Iris pigment epithelial cell (primary cell): ENCODE data around the gene CSNK1A1.
"Not testable (repeated sequence)": the region's sequence is repeated elsewhere in the genome, so short reads cannot be mapped to it uniquely, and the experiment has no call there.

ENCODE experiments used
- DNase-seq: peaks from one replicate; pipeline ENCODE4 v3.0.0-alpha.2; 2011; ENCODE audit warnings: low read depth

CSNK1A1 gene

DNA sequence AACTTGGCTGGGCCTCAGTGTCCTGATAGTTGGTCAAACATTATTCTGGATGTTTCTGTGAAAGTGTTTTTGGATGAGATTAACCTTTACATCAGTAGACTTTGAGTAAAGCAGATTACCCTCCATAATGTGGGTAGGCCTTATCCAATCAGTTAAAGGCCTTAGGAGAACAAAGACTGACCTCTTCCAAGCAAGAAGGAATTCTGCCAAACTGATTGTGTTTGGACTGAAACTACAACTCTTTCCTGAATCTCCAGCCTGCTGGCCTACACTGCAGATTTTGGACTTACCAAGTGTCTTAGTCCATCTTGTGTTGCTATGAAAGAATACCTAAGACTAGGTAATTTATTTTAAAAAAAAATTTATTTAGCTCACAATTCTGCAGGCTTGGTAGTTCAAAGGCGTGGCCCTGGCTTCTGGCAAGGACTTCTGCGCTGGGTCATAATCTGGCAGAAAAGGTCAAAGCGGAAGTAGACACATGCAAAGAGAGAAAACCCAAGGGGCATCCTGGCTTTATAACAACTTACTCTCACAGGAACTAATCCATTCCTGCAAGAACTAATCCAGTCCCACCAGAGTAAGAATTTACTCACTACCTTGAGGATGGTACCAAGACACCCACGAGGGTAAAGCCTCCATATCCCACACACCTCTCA is 21.5 kb upstream of the CSNK1A1 start:
- DNase-seq, result no peak

DNA sequence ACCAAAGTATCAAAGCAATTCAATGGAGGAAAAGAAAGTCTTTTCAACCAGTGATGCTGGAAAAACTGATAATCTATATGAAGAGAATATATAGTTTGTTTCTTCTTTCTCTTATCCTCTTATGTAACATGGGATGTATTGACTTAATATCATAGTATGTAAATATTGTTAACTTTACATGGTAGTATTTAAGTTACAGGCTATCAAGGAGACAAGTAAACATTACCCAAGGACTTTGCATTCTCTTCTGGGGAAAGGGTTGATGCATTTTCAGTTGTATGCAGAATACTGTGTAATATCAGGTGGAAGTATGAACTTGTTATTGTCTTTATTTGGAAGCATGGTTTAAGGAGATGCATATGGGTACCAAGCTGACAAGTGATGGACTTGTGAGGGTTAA is 20.9 kb upstream of the CSNK1A1 start:
- DNase-seq, result no peak

DNA sequence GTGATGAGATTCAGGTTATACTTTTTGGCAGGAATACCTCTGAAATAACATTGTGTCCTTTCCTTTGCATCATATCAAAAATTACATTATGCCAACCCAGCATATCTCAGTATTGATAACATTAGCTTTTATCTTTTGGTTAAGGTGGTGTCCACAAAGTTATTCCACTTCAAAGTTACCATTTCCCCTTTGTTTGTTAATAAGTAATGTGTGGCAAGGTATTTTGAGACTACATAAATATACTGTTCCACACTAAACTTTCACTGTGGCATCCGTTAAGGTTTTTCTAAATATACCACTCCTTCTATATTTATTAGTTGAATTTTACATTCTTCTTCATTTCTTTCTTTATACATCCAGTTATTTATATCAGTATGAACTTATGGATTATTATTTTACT is 16.0 kb upstream of the CSNK1A1 start:
- no peak for DNase-seq

DNA sequence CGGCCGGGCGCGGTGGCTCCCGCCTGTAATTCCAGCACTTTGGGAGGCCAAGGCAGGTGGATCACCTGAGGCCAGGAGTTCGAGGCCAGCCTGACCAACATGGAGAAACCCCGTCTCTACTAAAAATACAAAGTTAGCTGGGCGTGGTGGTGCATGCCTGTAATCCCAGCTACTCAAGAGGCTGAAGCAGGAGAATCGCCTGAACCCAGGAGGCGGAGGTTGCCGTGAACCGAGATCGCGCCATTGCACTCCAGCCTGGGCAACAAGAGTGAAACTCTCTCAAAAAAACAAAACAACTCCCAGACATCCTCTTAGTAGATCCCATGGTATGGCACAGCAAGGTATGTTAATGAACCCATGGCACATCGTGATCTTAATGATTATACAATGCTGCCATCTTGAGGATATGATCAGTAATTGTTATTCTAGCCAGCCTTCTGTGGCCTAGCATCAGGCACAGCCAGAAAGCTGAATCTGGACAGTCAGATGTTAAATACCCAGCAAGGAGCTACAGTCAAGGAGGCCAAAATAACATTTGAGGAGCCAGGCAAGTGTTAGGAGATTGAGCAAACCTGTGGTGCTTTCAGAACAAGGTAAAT is 13.4 kb upstream of the CSNK1A1 start:
- peak; percentile 81 for DNase-seq

DNA sequence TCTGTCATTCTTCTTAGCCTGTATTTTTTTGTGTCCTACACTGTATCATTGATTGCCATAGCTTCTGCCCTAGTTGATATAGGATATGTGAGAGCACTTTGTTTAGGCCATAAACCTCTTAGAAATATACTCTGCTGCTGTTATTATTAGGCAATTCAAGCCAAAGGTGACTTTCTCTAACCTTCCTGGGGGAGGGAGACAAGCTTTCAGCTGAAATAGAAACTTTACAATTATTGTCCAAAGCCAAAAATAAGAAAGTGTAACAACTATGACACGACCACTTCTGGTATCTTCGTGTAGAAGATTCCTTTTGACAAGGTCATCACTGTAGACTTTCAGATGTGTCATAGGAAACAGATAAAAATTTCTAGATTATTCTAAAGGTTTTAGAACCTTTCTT is 12.2 kb upstream of the CSNK1A1 start:
- DNase-seq, result peak; percentile 54

DNA sequence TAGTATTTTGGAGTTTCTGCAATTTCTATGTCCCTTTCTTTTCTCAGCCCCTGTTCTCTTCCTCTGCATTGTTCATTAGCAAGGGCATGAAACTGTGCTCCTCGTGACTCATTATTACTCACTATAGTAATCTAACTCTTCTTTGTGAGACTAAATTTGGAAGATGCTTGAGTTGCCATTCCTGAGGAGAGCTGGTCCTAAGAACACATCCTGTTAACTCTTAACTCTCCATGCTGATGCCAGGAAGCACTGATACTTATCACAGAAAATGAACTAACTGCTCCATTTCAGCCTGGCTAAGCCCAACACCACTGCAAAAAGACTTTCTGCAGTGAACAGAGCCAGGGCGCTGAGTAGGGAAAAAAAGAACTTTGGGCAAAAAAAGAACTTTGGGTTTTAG is 10.6 kb upstream of the CSNK1A1 start:
- DNase-seq, result peak; percentile 96

DNA sequence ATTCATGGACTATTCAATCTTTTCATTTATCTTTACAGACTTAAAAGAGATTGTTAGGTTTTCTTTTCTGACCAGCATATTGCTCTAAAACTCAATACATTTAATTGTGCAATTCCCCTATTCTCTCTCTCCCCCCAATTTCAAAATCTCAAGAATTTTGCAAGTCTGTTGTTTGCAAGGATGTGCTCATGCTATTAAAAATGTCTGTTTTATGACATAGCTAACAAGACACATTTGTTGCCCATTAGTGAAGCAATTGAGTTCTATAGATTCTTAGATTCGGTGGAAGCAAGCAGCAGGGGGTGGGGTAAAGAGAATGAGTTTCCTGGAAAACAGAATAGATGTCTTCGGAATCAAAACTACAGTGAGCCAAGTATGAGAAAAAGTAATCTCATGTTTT is 8.5 kb upstream of the CSNK1A1 start:
- peak; percentile 67 for DNase-seq

DNA sequence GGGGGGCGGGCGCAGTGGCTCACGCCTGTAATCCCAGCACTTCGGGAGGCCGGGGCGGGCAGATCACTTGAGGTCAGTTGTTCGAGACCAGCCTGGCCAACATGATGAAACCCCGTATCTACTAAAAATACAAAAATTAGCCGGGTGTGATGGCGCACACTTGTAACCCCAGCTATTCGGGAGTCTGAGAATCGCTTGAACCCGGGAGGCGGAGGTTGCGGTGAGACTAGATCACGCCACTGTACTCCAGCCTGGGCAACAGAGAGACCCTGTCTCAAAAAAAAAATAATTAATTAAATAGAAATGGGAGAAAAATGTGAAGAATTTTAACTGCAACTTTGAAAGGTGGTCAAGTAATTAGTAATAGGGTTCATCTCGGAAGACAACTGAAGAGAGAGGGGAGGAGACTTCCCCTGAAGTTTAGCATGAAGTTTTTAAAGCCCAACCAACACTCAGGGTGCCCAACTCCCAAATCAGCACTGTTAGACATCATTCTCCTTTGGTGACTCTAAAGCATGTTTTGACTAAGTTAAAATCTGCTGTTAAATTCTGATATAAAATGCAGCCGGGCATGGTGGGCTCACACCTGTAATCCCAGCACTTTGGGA is 1.4 kb upstream of the CSNK1A1 start:
- no peak for DNase-seq

DNA sequence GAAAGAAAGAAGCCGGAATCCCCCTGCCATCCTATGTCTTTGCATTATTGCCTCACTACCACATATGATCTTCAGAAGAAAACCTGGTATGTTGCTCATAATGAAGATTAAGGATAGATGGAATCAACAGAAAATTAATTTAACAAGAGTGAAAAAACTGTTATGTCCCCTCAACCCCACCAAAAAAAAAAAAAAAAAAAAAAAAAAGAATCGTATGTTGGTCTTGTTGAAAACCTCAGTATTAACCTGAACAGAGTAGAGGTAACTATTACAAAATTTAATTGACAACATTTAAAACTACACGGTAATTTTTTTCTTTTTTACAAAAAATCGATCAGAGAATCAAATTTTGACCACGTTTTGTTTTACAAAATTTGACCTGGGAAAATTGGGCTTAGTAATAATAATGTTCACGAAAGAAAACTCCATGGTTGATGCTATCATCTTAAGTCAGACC is 827 bp upstream of the CSNK1A1 start:
- no peak for DNase-seq

DNA sequence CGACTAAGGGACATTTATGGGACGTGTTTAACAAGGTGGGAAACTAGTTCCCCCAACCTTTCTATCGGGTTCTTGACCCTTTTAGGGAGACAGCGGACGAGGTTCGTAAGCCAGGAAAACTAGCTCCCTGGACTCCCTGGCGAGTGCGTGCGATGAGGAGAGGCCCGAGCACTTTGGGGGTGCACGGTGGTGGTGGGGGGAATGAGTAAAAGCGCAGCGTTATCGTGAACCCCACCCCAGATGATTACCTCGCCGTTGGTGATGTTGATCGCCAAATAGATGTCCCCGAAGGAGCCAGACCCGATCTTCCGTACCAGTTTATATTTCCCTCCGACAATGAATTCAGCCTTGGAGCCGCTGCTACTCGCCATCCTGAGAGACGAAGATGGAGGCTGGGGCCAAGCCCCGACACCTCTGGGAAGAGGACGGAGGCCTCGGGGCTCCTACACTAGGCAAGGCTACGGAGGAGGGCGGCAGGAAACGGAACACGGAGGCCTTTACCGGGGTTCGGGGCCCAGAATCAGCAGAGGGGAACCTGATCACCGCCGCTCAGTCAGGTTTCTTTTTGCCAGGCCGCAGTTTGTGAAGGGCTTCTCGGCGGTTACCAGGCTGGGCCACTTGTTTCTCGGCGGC is 529 bp downstream of the CSNK1A1 start:
- DNase-seq, result no peak

DNA sequence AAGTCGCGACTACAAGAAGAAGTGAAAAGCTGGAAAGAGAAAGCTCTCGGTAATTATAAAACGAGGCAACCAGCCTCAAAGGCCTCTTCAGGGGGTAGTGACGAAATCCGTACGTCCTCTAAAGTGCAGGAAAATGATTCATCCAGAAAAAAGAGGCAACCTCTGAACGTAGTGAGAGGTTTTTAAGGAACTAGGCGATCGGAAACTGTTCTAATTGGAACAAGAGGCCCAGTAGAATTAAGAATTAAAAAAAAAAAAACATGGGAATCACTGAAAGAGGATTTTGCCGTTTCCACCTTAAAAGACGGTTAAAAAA is 1.0 kb downstream of the CSNK1A1 start:
- DNase-seq, result peak; percentile 81

DNA sequence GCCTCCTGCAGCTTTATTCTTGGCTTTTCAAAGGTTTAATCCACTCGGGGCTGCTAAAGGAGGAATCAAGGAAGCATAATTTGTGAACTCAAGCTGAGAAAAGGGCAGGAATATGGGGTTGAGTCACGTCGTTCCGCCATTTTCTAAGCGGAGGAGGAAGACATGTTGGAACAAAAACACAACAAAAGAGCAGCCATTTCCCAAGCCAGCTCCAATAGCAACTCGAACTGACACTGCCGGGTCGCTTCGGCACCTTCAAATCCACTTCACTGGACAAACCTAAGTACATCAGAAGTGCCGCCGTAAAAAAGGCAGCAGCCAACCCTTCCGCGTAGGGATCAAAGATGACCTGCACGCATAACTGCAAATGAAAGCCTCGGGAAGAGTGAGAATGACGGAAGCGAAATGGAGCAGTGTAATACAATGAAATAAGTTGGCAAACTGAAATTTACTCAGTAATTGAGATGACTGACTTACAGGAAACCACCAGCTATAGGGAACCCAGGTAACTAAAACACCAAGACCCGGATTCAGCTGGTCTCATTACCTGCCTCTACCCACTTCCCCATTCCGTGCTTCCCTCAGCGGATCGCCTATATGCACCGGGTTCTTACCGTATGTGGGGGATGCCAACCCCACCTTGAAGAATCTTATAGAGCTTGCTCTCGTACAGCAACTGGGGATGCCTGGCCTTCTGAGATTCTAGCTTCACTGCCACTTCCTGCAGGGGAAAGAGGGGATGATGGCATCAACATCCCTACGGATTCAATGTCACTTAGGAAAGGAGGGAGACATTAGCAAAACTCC is 1.6 kb downstream of the CSNK1A1 start:
- DNase-seq, result peak; percentile 59

DNA sequence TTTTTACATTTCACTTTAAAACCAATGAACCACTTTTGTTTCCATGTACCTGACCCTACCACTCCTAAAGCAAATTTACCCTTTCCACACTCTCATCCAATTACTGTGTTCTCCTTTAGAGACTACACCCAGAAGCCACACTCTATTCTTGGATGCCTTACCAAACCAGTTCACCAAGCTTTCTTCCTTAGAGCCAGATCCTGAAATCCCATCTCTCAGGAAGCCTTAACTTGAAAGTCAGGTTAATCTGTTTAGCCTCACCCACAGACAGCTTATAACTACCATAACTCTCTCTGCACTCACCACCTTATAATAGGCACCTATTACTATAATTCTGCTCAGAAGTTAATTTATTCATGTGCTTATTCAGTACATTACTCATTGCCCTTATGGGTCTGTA is 4.3 kb downstream of the CSNK1A1 start:
- DNase-seq, result no peak

DNA sequence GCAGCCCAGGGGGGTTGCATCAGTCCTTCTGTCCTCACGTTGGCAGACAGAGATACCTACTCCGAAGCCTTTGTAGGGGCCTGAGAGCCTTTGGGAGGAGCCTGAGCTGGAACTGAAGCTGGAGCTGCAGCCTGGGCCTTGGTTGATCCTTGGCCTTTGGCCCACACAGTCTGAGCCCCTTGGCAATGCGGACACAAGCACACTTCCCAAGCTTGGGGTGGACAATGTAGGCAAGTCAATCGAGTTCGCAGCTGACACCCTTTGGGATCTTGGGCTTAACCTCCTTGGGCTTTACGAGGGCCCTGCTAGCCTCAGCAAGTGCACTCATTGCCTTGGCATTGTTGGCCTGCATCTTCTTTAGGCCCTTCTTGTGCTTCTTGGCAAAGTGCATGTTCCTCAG is 5.9 kb downstream of the CSNK1A1 start:
- DNase-seq, result no peak

DNA sequence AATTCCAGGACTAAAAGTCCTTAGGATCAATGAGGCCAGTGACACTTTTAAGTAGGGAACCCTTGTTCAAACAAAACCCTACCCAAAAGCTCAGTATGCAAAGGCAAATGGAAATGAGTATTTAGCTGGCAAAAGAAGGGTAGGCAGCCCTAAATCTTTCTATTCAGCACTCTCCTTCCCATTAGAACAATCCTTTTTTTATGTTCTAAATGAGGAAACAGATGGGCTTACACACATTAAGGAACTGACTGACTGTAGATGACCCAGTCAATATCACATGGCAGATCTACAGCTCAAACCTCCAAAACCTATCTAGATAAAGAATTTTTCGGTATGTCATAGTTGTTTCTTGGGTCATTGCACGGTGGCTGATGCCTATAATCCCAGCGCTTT is 7.2 kb downstream of the CSNK1A1 start:
- DNase-seq, result no peak

DNA sequence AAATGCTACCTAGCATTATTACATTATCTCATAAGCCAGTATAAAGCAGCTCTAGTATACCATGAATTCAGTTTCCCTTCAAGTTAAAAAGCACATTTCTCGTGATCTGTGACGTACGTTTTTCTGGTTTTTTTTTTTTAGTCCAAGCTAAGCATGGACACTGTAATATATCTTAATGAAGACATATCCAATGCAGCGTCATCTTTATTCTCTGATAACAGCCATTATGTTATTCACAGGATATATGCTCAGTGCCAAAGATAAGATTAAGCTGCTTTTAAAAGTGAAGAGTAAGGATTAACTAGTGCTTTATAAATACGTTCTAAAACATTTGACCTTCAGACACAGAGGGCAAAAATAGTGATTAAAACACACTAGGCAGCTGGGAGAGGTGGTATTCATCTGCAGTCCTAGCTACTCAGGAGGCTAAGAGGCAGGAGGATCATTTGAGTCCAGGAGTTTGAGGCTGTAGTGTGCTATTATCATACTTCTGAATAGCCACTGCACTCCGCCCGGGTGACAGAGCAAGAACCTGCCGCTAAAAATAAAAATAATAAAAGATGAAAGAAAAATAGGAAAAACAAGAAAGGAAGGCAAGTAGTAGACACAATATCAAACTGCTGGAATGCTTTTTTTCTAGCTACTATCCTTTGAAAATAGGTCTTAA is 7.7 kb downstream of the CSNK1A1 start:
- DNase-seq, result no peak

DNA sequence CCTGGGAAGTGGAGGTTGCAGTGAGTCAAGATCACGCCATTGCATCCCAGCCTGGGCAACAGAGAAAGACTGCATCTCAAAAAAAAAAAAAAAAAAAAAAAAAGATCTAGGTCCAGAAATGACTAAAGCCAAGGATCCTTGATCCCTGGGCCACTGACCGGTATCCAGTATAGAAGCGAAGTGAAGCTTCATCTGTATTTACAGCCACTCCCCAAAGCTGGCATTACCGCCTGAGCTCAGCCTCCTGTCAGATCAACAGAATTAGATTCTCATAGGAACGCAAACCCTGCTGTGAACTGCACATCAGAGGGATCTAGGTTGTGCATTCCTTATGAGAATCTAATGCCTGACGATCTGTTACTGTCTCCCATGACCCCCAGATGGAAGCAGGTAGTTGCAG is 9.3 kb downstream of the CSNK1A1 start:
- DNase-seq, result no peak

DNA sequence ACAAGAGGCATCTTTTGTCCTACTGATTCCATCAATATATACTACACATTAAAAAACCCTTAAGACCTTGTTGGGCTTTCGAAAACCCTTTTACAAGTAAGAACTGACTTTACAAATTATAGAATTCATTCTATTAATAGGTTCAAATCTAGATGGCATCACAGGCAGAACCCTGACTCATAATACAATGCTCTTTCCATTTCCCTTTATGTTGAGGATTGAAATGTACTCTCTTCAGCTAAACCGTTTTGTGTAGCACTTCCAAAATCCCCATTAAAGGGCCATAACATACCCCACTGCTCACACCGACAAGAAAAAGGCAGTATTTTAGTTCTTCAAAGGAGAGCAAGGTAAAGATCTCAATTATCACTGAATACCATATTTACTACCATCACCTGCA is 11.2 kb downstream of the CSNK1A1 start:
- DNase-seq, result no peak

DNA sequence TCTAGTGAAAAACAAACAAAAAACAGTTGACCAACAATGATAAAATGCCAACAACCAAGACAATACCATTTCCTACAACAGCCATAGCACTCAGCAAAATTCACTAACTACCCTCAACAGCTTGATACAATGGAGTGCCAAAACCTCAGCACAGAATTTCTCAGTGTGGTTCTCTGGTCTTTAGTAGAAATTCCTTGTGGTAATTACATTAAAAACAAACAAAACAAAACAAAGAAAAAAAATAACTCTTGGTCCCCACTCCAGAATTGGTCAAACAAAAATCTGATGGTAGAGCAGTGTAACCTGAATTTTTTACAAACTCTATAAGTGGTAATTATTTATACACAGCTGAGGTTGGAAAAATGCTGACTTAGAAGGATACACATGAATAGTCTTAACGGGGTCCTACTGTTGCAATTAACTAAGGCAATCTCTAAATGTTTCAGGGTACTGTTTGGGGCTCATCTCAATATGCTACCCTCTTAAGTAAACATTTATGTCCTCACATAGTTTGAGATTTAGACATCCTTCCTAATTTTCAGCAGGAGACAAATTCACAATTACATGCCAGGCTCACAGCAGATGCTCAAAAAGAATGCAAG is 13.8 kb downstream of the CSNK1A1 start:
- no peak for DNase-seq

DNA sequence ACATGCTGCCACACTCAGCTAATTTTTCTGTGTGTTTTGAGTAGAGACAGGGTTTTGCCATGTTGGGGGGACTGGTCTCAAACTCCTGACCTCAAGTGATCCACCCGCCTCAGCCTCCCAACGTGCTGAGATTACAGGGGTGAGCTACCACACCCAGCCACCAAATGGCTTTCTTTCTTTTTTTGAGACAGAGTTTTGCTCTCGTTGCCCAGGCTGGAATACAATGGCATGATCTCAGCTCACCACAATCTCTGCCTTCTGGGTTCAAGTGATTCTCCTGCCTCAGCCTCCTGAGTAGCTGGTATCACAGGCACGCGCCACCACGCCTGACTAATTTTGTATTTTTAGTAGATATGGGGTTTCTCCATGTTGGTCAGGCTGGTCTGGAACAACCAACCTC is 15.5 kb downstream of the CSNK1A1 start:
- DNase-seq, result not testable (repeated sequence)

DNA sequence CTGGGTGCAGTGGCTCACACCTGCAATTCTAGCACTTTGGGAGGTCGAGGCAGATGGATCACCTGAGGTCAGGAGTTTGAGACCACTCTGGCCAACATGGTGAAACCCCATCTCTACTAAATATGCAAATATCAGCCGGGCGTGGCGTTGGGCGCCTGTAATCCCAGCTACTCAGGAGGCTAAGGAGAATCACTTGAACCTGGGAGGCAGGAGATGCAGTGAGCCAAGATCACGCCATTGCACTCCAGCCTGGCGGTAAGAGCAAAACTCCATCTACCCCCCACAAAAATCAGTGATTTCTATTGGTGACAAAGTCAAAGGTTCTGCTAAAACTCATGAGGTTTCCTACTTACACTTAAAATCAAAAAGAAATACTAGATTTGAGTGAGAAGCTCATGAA is 18.8 kb downstream of the CSNK1A1 start:
- no peak for DNase-seq

DNA sequence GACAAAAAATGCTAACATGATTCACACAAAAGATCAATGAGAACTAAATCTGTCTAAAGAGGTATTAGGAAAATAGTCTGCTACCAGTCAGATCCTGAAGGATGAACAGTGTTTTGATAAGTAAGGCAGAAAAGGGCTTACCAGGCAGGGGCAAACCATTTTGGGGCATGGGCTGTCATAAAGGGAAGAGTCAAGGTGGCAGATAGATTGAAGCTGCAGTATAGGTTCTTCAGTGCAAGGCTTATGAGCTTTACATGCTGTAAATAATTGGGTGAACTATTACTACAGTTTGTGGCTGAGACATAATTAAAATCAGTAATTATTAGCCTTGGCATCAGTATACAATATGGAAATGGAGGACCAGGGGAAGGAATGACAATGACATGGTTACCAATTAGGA is 21.8 kb downstream of the CSNK1A1 start:
- DNase-seq, result no peak
